IMR-90 (cell line): ENCODE results near the gene LAMB3. TPM values are rescaled to one million over a fixed set of nuclear protein-coding genes. Genes with fewer than 3 reads are reported as not detected.

ENCODE experiments used
- ATAC-seq: fragments of 200-7000 bp; cut with Tn5 transposase; 2 replicates; pipeline ENCODE4 v1.9.1; 2020; ENCODE audit warnings: low read depth, mild to moderate bottlenecking, moderate library complexity
- BruUV-seq: library from RNA; stranded (reverse); fragments of 400-500 nt; replicated peaks from 2 replicates; lab custom pipeline; 2021; lab: Mats Ljungman, UMichigan
- CTCF ChIA-PET: fragments of 300-600 bp; formaldehyde crosslinking; extraction: SDS; loops from one replicate; lab custom pipeline; 2021; ENCODE audit warnings: antibody characterized with exemption; lab: Yijun Ruan, JAX
- POLR2A ChIA-PET: fragments of 300-600 bp; sonication (Branson Sonifier 250); formaldehyde crosslinking; loops from one replicate; lab custom pipeline; 2022; ENCODE audit warnings: antibody characterized with exemption; ENCODE audit not compliant: unreplicated experiment; lab: Charles Lee
- DNase-seq: peaks from one replicate; pipeline ENCODE4 v3.0.0; 2013
- H2AFZ ChIP-seq: replicated peaks from 2 replicates; pipeline ENCODE3; 2013; ENCODE audit warnings: low read length, mild to moderate bottlenecking; ENCODE audit not compliant: poor library complexity
- H2AK5ac ChIP-seq: 2 replicates; pipeline ENCODE4 v1.6.1; 2013; ENCODE audit warnings: low read depth, low read length, inconsistent platforms
- H2AK9ac ChIP-seq: replicated peaks from 2 replicates; pipeline ENCODE3; 2013; ENCODE audit warnings: mild to moderate bottlenecking, low read depth, low read length, moderate library complexity; ENCODE audit not compliant: poor library complexity
- H2BK120ac ChIP-seq: 2 replicates; pipeline ENCODE4 v1.6.1; 2013; ENCODE audit warnings: low read depth, low read length, inconsistent platforms
- H2BK15ac ChIP-seq: 3 replicates; pipeline ENCODE4 v1.6.1; 2013; ENCODE audit warnings: low read depth, low read length, inconsistent platforms
- H2BK20ac ChIP-seq: 2 replicates; pipeline ENCODE4 v1.6.1; 2013; ENCODE audit warnings: low read depth, mild to moderate bottlenecking, inconsistent platforms, low read length, moderate library complexity
- H2BK5ac ChIP-seq: 2 replicates; pipeline ENCODE4 v1.6.1; 2013; ENCODE audit warnings: mild to moderate bottlenecking, low read depth, low read length, inconsistent platforms; ENCODE audit not compliant: poor library complexity, severe bottlenecking
- H3K14ac ChIP-seq: replicated peaks from 2 replicates; pipeline ENCODE4 v1.6.1; 2013; ENCODE audit warnings: low read depth, low read length, inconsistent platforms
- H3K18ac ChIP-seq: 2 replicates; pipeline ENCODE4 v1.6.1; 2013; ENCODE audit warnings: low read depth, low read length, control low read depth
- H3K23ac ChIP-seq: 2 replicates; pipeline ENCODE4 v1.6.1; 2013; ENCODE audit warnings: low read depth, low read length, inconsistent platforms
- H3K27ac ChIP-seq: 2 replicates; pipeline ENCODE4 v1.5.1; 2013; ENCODE audit warnings: mild to moderate bottlenecking, control low read depth, low read length; ENCODE audit not compliant: insufficient read depth
- H3K27me3 ChIP-seq: 2 replicates; pipeline ENCODE4 v1.6.1; 2013; ENCODE audit warnings: low read length; ENCODE audit not compliant: control insufficient read depth, insufficient read depth
- H3K36me3 ChIP-seq: 2 replicates; pipeline ENCODE4 v1.6.1; 2013; ENCODE audit warnings: low read length, mixed read lengths; ENCODE audit not compliant: control insufficient read depth, insufficient read depth
- H3K4ac ChIP-seq: 2 replicates; pipeline ENCODE4 v1.6.1; 2013; ENCODE audit warnings: low read depth, low read length, inconsistent platforms
- H3K4me1 ChIP-seq: 2 replicates; pipeline ENCODE4 v1.6.1; 2013; ENCODE audit warnings: low read length, mixed read lengths; ENCODE audit not compliant: control insufficient read depth, insufficient read depth
- H3K4me2 ChIP-seq: 2 replicates; pipeline ENCODE4 v1.6.1; 2013; ENCODE audit warnings: low read depth, mild to moderate bottlenecking, control low read depth, low read length, moderate library complexity
- H3K4me3 ChIP-seq: 2 replicates; pipeline ENCODE4 v1.5.1; 2013; ENCODE audit warnings: low read depth, mild to moderate bottlenecking, control low read depth, low read length, moderate library complexity; ENCODE audit not compliant: insufficient read depth
- H3K56ac ChIP-seq: 2 replicates; pipeline ENCODE4 v1.6.1; 2013; ENCODE audit warnings: low read length, inconsistent platforms; ENCODE audit not compliant: insufficient read depth; ENCODE audit errors: extremely low read depth
- H3K79me1 ChIP-seq, 2 experiments: 2 replicates each; pipeline ENCODE4 v1.6.1; 2013; ENCODE audit warnings: low read length in 2 of 2, inconsistent platforms in 1 of 2, low read depth in 1 of 2
- H3K9ac ChIP-seq: 2 replicates; pipeline ENCODE4 v1.6.1; 2013; ENCODE audit warnings: low read depth, low read length, control low read depth
- H3K9me1 ChIP-seq: 2 replicates; pipeline ENCODE4 v1.6.1; 2013; ENCODE audit warnings: low read length, inconsistent platforms; ENCODE audit not compliant: insufficient read depth
- H3K9me3 ChIP-seq: 2 replicates; pipeline ENCODE4 v1.6.1; 2013; ENCODE audit warnings: low read length; ENCODE audit not compliant: control insufficient read depth, insufficient read depth
- H4K20me1 ChIP-seq: 2 replicates; pipeline ENCODE4 v1.6.1; 2013; ENCODE audit warnings: low read length, inconsistent platforms; ENCODE audit not compliant: insufficient read depth
- H4K5ac ChIP-seq: 2 replicates; pipeline ENCODE4 v1.6.1; 2013; ENCODE audit warnings: mild to moderate bottlenecking, low read depth, low read length, control low read depth
- H4K8ac ChIP-seq, 2 experiments: 2 replicates each; pipeline ENCODE4 v1.6.1; 2013; ENCODE audit warnings: low read depth in 2 of 2, low read length in 2 of 2, control low read depth in 1 of 2, inconsistent platforms in 1 of 2
- H4K91ac ChIP-seq: 2 replicates; pipeline ENCODE4 v1.6.1; 2013; ENCODE audit warnings: low read depth, low read length, inconsistent platforms; ENCODE audit not compliant: insufficient read depth
- BHLHE40 ChIP-seq: fragments of 150-350 bp; IDR thresholded peaks from 2 replicates; pipeline ENCODE4 v1.6.1; 2016; ENCODE audit warnings: mild to moderate bottlenecking, low read depth, low read length
- CEBPB ChIP-seq: IDR thresholded peaks from 2 replicates; pipeline ENCODE4 v1.6.1; 2012; ENCODE audit warnings: low read depth, low read length, improper control_type of control experiment
- CHD1 ChIP-seq: IDR thresholded peaks from 2 replicates; pipeline ENCODE4 v1.6.1; 2012; ENCODE audit warnings: low read depth, low read length, improper control_type of control experiment
- CTCF ChIP-seq: conservative IDR thresholded peaks from 2 replicates; pipeline ENCODE4 v1.5.1; 2012; ENCODE audit warnings: mild to moderate bottlenecking, low read depth, low read length, improper control_type of control experiment
- FOS ChIP-seq: fragments of 150-350 bp; IDR thresholded peaks from 2 replicates; pipeline ENCODE4 v1.6.1; 2016; ENCODE audit warnings: low read depth, low read length
- MAZ ChIP-seq: IDR thresholded peaks from 2 replicates; pipeline ENCODE4 v1.6.1; 2012; ENCODE audit warnings: low read depth, mild to moderate bottlenecking, low read length, improper control_type of control experiment, moderate library complexity, borderline replicate concordance
- MXI1 ChIP-seq: IDR thresholded peaks from 2 replicates; pipeline ENCODE4 v1.6.1; 2012; ENCODE audit warnings: low read depth, mild to moderate bottlenecking, low read length, moderate library complexity, borderline replicate concordance
- NFE2L2 ChIP-seq: fragments of 150-350 bp; IDR thresholded peaks from 2 replicates; pipeline ENCODE4 v1.6.1; 2016; ENCODE audit warnings: low read depth, mild to moderate bottlenecking, low read length
- POLR2A ChIP-seq: IDR thresholded peaks from 2 replicates; pipeline ENCODE4 v1.6.1; 2012; ENCODE audit warnings: mild to moderate bottlenecking, low read depth, low read length
- RAD21 ChIP-seq: IDR thresholded peaks from 2 replicates; pipeline ENCODE4 v1.6.1; 2012; ENCODE audit warnings: low read length, improper control_type of control experiment
- RCOR1 ChIP-seq: IDR thresholded peaks from 2 replicates; pipeline ENCODE4 v1.6.1; 2012; ENCODE audit warnings: mild to moderate bottlenecking, low read length, improper control_type of control experiment; ENCODE audit not compliant: insufficient replicate concordance
- RFX5 ChIP-seq: IDR thresholded peaks from 2 replicates; pipeline ENCODE4 v1.8.0; 2012; ENCODE audit warnings: low read depth, mild to moderate bottlenecking, low read length, moderate library complexity
- SMC3 ChIP-seq: fragments of 150-350 bp; IDR thresholded peaks from 2 replicates; pipeline ENCODE4 v1.6.1; 2016; ENCODE audit warnings: low read depth, mild to moderate bottlenecking, antibody characterized with exemption, low read length, moderate library complexity
- USF2 ChIP-seq: fragments of 150-350 bp; IDR thresholded peaks from 2 replicates; pipeline ENCODE4 v1.6.1; 2017; ENCODE audit warnings: mild to moderate bottlenecking, antibody characterized with exemption, low read length, low read depth
- WGBS, 2 experiments: methylation state at CpG; one replicate each; pipeline versions ENCODE4 v1.1.5 to v1.1.7; 2013; ENCODE audit warnings: missing lambda C conversion rate in 2 of 2; ENCODE audit not compliant: insufficient read length in 1 of 2; ENCODE audit errors: extremely low coverage in 2 of 2; 5-methylcytosine and 5-hydroxymethylcytosine counted together
- dilution Hi-C: fragments of 300-500 bp; cut with HindIII; formaldehyde crosslinking; loops from one replicate; pipeline ENCODE4 v1.14.3; 2018; ENCODE audit warnings: low sequenced_read_pairs; ENCODE audit not compliant: unreplicated experiment
- in situ Hi-C: fragments of 300-500 bp; cut with MboI; formaldehyde crosslinking; loops from 3 replicates; pipeline ENCODE4 v1.14.3; 2019; ENCODE audit warnings: low sequenced_read_pairs, inconsistent platforms, mixed read lengths
- intact Hi-C: fragments of 100-400 bp; cut with micrococcal nuclease; formaldehyde crosslinking; loops from 2 replicates; pipeline ENCODE4 v1.10.0; 2022
- polyA plus RNA-seq, 3 experiments: library from polyadenylated mRNA; depleted of rRNA; stranded (reverse); fragments of >200 nt; gene quantifications; 2 replicates each; pipeline ENCODE4 v1.2.3, GENCODE V29; 2012; ENCODE audit warnings: low replicate concordance in 1 of 3
- total RNA-seq: library from RNA; depleted of rRNA; stranded (reverse); fragments of >200 nt; gene quantifications from 2 replicates; pipeline ENCODE4 v1.2.3, GENCODE V29; 2012
- TF ChIP-seq, protein P1 (sequence below): fragments of 150-350 bp; IDR thresholded peaks from 2 replicates; pipeline ENCODE4 v1.6.1; 2016; ENCODE audit warnings: low read depth, mild to moderate bottlenecking, low read length, moderate library complexity, borderline replicate concordance

LAMB3 gene
- total and polyA plus RNA-seq, 2 of the 4 experiments (the other 2 are of a cell fraction) = 0.72 to 2.1 TPM

DNA sequence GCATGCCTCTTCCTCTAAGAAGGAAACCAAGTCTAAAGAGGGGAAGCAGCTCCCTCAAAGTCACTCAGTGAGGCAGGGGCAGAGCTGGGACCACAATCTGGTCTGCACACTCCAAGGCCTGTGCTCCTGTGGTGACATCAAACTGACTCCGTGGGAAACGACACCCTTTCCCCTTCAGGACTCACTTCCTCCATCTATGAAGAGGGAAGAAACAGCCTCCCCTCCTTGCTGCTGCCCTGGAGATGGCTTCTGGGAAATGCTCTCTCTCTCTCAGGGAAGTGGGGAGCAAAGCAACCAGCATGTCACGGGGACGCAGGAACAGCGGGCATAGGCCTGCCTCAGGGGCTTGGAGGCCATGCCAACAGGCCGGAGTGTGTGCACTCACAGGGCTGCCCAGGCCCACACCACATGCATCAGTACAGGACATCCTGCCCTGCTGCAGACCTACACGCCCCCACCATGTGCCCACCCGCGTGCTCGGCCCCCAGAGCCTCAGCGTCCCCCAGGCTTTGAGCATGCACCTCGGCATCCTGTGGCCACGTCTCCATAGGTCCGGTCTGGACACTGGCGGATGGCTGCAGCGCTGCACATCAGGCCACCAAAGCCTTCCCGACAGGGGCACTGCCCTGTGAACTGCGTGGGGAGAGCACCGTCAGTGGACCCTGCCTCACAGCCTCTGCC, 25.7 kb downstream of the LAMB3 start:
- H2BK5ac ChIP-seq = no peak overlapping the region
- in situ Hi-C loops = loop anchor here (5.0 kb wide), 1 partner anchor 49 kb away; no protein-coding TSS in a partner anchor
- no peaks in the 10 kb centered on the region; the same call in none of the 2 replicates for H3K4me1 ChIP-seq
- H3K56ac ChIP-seq = no peak overlapping the region
- no TSS peak for BruUV-seq
- no peaks in the 10 kb centered on the region for H3K36me3 ChIP-seq
- H2BK15ac ChIP-seq = no peak overlapping the region
- ChIA-PET POLR2A (no interaction called here), CTCF (interaction anchor here (0.9 to 1.2 kb wide), 2 partner anchors 19 to 26 kb away, joined by 3 to 5 read pairs; partner anchors contain the start of gene LAMB3)
- no peaks in the 10 kb centered on the region for H3K27me3 ChIP-seq
- no peak overlapping the region for H3K18ac ChIP-seq
- H4K8ac ChIP-seq = no peak overlapping the region
- intact Hi-C loops = loop anchor here (1.0 kb wide), 3 partner anchors 50 to 67 kb away; no protein-coding TSS in a partner anchor
- no peak overlapping the region for H2AK9ac ChIP-seq
- no peak overlapping the region for H4K5ac ChIP-seq
- no peak for ATAC-seq
- no peak overlapping the region for H3K4ac ChIP-seq
- 97% methylated on average over 9 of the region's 19 CpGs; no CpG with 5 or more reads in 1 of the 2 experiments for whole genome bisulfite sequencing, 2 experiments
- no peaks in the 10 kb centered on the region for H4K20me1 ChIP-seq
- H2BK120ac ChIP-seq = no peak overlapping the region
- H3K79me1 ChIP-seq = no peaks in the 10 kb centered on the region
- no peak overlapping the region for H3K14ac ChIP-seq
- DNase-seq = no peak
- no peak overlapping the region for H2BK20ac ChIP-seq
- H3K9me1 ChIP-seq = no peaks in the 10 kb centered on the region; the same call in 1 of the 2 replicates
- no peak overlapping the region for H4K91ac ChIP-seq
- no peak overlapping the region for H3K4me2 ChIP-seq
- no peaks in the 10 kb centered on the region for H3K9me3 ChIP-seq
- H2AFZ ChIP-seq = peak overlapping the region; percentile 17
- dilution Hi-C loops = no loop called here
- no peak overlapping the region for H3K23ac ChIP-seq
- no peak overlapping the region for H3K9ac ChIP-seq
- no peak overlapping the region for H3K27ac ChIP-seq
- no peak overlapping the region for H3K4me3 ChIP-seq
- no peak overlapping the region for H2AK5ac ChIP-seq
- TF ChIP-seq CEBPB = no peak
- no peak for TF ChIP-seq MAZ
- TF ChIP-seq RAD21 = no peak
- TF ChIP-seq CHD1 = no peak
- no peak for TF ChIP-seq SMC3
- TF ChIP-seq POLR2A = no peak
- TF ChIP-seq RCOR1 = no peak
- TF ChIP-seq RFX5 = no peak
- no peak for TF ChIP-seq BHLHE40
- TF ChIP-seq, protein P1, sequence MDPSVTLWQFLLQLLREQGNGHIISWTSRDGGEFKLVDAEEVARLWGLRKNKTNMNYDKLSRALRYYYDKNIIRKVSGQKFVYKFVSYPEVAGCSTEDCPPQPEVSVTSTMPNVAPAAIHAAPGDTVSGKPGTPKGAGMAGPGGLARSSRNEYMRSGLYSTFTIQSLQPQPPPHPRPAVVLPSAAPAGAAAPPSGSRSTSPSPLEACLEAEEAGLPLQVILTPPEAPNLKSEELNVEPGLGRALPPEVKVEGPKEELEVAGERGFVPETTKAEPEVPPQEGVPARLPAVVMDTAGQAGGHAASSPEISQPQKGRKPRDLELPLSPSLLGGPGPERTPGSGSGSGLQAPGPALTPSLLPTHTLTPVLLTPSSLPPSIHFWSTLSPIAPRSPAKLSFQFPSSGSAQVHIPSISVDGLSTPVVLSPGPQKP = no peak
- no peak for TF ChIP-seq USF2
- no peak for TF ChIP-seq MXI1
- TF ChIP-seq CTCF = no peak
- no peak for TF ChIP-seq NFE2L2
- no peak for TF ChIP-seq FOS
